Gastrocnemius medialis (tissue), 4 donors: Measurements from ENCODE around the gene TUBG2. TPM values are rescaled to one million over a fixed set of nuclear protein-coding genes. Genes with fewer than 3 reads are reported as not detected.
"Not testable (repeated sequence)": the region's sequence is repeated elsewhere in the genome, so short reads cannot be mapped to it uniquely, and the experiment has no call there.

Experiments used
- ATAC-seq, 2 donors: fragments of 150-250 bp; one replicate each; pipeline ENCODE4 v1.9.1; 2016
- DNase-seq, 2 donors: peaks; one replicate each; pipeline ENCODE4 v3.0.0-alpha.2; 2019
- H3K27ac ChIP-seq, 4 donors: fragments of 200-600 bp; sonication (generic); 1 replicate in 1 of 4; 2 replicates in 3 of 4; pipeline ENCODE4 v1.5.1; 2016 to 2018; ENCODE audit warnings: mild to moderate bottlenecking in 2 of 4, moderate library complexity in 1 of 4
- H3K27me3 ChIP-seq, 3 donors: fragments of 200-600 bp; sonication (generic) in 2 of 3; 1 replicate in 1 of 3; 2 replicates in 2 of 3; pipeline versions ENCODE4 v1.5.1 to v1.6.0; 2016 to 2019; ENCODE audit warnings: mild to moderate bottlenecking in 1 of 3, moderate library complexity in 1 of 3
- H3K36me3 ChIP-seq, 2 donors: fragments of 200-600 bp; sonication (generic) in 1 of 2; one replicate each; pipeline ENCODE4 v1.5.1; 2017 to 2018
- H3K4me1 ChIP-seq, 2 donors: fragments of 200-600 bp; sonication (generic) in 1 of 2; one replicate each; pipeline ENCODE4 v1.5.1; 2016 to 2017; ENCODE audit warnings: mild to moderate bottlenecking in 2 of 2
- H3K4me3 ChIP-seq, 4 donors: fragments of 200-600 bp; sonication (generic) in 3 of 4; 1 replicate in 1 of 4; 2 replicates in 3 of 4; pipeline ENCODE4 v1.5.1; 2016 to 2019; ENCODE audit warnings: mild to moderate bottlenecking in 2 of 4
- H3K9me3 ChIP-seq, 3 donors: fragments of 200-600 bp; sonication (generic) in 2 of 3; 1 replicate in 1 of 3; 2 replicates in 2 of 3; pipeline ENCODE4 v1.5.1; 2016 to 2019
- POLR2A ChIP-seq, 2 donors: fragments of 450-650 bp; IDR thresholded peaks; one replicate each; pipeline ENCODE4 v1.6.1; 2017; ENCODE audit warnings: antibody characterized with exemption in 2 of 2, mild to moderate bottlenecking in 2 of 2, moderate library complexity in 2 of 2
- in situ Hi-C, 4 donors: fragments of 200-750 bp; cut with MboI; loops; one replicate each; pipeline versions ENCODE4 v1.15.0 to v1.8.0; 2017; ENCODE audit warnings: low sequenced_read_pairs in 4 of 4
- intact Hi-C: fragments of 100-400 bp; cut with DNase I; formaldehyde crosslinking; loops from one replicate; pipeline ENCODE4 v1.15.1; 2023; ENCODE audit warnings: low total_unique reads
- total RNA-seq, 4 donors: library from RNA; depleted of rRNA; stranded (reverse); fragments of >200 nt; gene quantifications; one replicate each; pipeline versions ENCODE4 v1.1.0 to v1.2.3, GENCODE V29; 2016
- TF ChIP-seq, protein P1 (sequence below), 5 experiments: fragments of 450-650 bp in 3 of 5; fragments of 200-600 bp in 2 of 5; sonication (generic) in 2 of 5; IDR thresholded peaks in 4 of 5; conservative IDR thresholded peaks in 1 of 5; 1 replicate in 4 of 5; 2 replicates in 1 of 5; pipeline ENCODE4 v1.5.1; 2016 to 2019; ENCODE audit warnings: antibody characterized with exemption in 5 of 5, mild to moderate bottlenecking in 3 of 5, moderate library complexity in 3 of 5

The TUBG2 gene
- total RNA-seq, 4 donors from 2014 or later, result 3.9 to 5.2 (median 4.2) TPM

DNA sequence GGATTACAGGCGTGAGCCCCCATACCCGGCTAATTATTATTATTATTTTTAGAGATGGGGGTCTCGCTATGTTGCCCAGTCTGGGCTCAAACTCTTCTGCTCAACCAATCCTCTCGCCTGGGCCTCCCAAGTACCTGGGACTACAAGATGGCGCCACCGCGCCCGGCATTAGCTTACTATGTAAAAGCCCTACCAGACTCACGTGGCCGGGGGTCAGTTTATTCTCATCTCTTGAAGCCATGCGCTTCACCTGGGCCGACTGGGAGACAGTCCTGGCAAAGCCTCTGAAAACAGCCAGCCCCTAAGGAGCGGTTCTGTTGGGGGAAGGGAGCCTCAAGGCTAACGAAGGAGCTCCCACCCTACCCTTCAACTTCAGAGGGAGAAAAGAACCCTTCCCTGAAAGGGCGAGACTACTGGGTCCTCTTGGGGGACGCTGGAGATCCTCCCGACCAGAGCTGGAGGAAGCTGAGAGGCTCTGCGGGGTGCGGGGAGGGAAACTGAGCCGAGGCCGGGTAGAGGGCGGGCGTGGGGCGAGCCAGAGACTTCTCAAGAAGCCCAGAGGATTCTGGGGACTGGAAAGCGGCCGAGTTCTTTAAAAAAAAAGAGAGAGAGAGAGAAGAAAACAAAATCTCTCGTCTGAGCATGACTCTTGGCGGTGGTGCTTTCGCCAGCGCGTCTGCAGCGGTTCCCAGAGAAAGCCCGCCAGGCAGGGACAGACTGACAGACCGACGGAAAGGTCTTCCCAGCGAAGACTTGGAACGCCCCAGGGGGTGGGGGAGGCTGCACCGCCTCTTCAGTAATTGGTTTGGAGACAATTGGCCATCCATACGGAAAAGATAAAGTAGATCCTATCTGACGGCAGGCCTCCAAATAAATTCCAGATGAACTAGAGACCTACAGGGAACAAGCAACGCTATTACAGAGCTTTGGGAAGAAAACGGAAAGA is 5.6 kb upstream of the TUBG2 start:
- TF ChIP-seq, protein P1, sequence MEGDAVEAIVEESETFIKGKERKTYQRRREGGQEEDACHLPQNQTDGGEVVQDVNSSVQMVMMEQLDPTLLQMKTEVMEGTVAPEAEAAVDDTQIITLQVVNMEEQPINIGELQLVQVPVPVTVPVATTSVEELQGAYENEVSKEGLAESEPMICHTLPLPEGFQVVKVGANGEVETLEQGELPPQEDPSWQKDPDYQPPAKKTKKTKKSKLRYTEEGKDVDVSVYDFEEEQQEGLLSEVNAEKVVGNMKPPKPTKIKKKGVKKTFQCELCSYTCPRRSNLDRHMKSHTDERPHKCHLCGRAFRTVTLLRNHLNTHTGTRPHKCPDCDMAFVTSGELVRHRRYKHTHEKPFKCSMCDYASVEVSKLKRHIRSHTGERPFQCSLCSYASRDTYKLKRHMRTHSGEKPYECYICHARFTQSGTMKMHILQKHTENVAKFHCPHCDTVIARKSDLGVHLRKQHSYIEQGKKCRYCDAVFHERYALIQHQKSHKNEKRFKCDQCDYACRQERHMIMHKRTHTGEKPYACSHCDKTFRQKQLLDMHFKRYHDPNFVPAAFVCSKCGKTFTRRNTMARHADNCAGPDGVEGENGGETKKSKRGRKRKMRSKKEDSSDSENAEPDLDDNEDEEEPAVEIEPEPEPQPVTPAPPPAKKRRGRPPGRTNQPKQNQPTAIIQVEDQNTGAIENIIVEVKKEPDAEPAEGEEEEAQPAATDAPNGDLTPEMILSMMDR (IDR thresholded peaks at IDR 0.05 in 4 of 5, conservative IDR thresholded peaks at IDR 0.05 in 1 of 5), result no peak
- peak in 1 of 2 donors; percentile 8 for TF ChIP-seq POLR2A (IDR thresholded peaks at IDR 0.05)
- peak overlapping the region; percentile 36 to 50 (median 48) for H3K4me3 ChIP-seq
- H3K27me3 ChIP-seq, result no peaks in the 10 kb centered on the region
- in situ Hi-C loops (no loop called here), intact Hi-C loops (no loop called here)
- H3K27ac ChIP-seq, result peak overlapping the region; percentile 22 to 78 (median 64)
- ATAC-seq (peak; percentile 83 to 85), DNase-seq (peak in 1 of 2 donors; percentile 61)
- H3K4me1 ChIP-seq, result peaks cover 5 to 8% of the 10 kb centered on the region in 2 donors
- H3K9me3 ChIP-seq, result no peaks in the 10 kb centered on the region
- H3K36me3 ChIP-seq, result no peaks in the 10 kb centered on the region

DNA sequence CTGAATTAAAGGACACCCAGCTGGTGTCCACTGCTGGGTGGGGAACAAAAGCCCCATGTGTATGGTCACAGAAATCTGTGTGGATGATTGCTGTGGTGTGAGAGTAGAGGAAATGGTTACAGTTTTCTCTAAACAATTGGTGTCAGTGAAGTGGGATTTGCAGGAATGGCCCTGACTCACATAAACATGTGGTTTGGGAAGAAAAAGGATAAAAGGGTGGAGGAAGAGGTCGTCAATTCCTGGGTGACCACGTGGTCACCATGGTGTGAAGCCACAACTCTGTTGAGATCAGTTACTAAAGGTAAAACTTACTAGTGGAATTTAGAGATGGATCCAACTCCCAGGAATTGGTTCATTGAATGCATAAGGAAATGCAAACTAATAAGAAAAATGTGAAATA is 3.6 kb upstream of the TUBG2 start:
- ATAC-seq (no peak), DNase-seq (no peak)
- in situ Hi-C loops, result no loop called here
- intact Hi-C loops, result no loop called here
- no peaks in the 10 kb centered on the region for H3K27me3 ChIP-seq
- H3K27ac ChIP-seq, result no peak overlapping the region
- peaks cover 13% of the 10 kb centered on the region in 2 donors for H3K4me1 ChIP-seq
- no peaks in the 10 kb centered on the region for H3K9me3 ChIP-seq
- no peak overlapping the region for H3K4me3 ChIP-seq
- TF ChIP-seq, protein P1 (IDR thresholded peaks at IDR 0.05 in 4 of 5, conservative IDR thresholded peaks at IDR 0.05 in 1 of 5), result no peak
- TF ChIP-seq POLR2A (IDR thresholded peaks at IDR 0.05), result no peak
- no peaks in the 10 kb centered on the region for H3K36me3 ChIP-seq

DNA sequence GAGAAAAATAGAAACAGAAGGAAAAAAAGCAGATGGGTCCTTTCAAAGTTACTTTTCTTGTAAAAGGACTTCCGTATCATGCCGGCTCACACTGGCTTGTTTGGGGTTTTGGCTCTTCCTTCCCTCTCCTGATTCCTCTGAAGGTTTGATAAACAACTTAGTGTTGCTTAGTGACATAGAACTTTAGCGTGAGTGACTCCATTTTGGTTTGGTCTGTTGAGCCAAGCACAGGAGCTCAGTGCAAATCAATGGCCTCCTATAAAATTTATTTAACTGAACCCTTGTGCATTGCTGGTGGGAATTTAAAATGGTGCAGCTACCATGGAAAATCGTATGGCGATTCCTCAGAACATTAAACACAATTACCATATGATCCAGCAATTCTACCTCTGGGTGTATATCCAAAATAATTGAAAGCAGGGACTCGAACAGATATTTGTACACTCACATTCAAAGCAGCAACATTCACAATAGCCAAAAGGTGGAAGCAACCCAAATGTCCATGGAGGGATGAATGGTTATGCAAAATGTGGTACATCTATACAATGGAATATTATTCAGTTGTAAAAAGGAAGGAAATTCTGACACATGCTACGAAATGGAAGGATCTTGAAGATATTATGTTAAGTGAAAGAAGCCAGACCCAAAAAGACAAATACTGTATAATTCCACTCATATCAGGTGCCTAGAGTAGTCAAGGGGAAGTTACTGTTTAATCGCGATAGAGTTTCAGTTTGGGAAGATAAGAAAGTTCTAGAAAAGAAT is 1.1 kb upstream of the TUBG2 start:
- Histone ChIP-seq H3K36me3 (no peaks in the 10 kb centered on the region), H3K27me3 (no peaks in the 10 kb centered on the region), H3K4me1 (peaks cover 13 to 17% of the 10 kb centered on the region in 2 donors), H3K4me3 (no peak overlapping the region), H3K27ac (no peak overlapping the region), H3K9me3 (no peaks in the 10 kb centered on the region)
- no peak for DNase-seq
- TF ChIP-seq, protein P1 (IDR thresholded peaks at IDR 0.05 in 4 of 5, conservative IDR thresholded peaks at IDR 0.05 in 1 of 5), result no peak
- TF ChIP-seq POLR2A (IDR thresholded peaks at IDR 0.05), result no peak
- ATAC-seq, result no peak
- intact Hi-C loops (no loop called here), in situ Hi-C loops (no loop called here)

DNA sequence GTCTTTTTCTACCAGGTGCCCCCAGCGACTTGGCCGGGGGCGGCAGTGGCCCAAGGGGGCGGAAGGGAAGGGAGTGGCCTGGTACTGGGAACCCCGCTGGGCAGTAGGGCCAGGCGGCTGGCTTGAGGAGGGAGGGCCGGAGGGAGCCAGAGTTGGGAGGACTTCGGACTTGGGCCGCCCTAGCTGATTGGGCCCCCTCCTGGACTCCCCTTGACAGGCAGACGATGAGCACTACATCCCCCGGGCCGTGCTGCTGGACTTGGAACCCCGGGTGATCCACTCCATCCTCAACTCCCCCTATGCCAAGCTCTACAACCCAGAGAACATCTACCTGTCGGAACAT is 819 bp downstream of the TUBG2 start:
- H3K27ac ChIP-seq, result peak overlapping the region in 2 of 4 donors; percentile 62 to 72
- not testable (repeated sequence) for H3K9me3 ChIP-seq, ATAC-seq, DNase-seq, H3K36me3 ChIP-seq, H3K27me3 ChIP-seq
- peak overlapping the region; percentile 58 to 76 (median 72) for H3K4me3 ChIP-seq
- in situ Hi-C loops (loop anchor here in 1 of 4 donors (10.0 kb wide), 1 partner anchor 45 kb away; no protein-coding TSS in a partner anchor), intact Hi-C loops (loop anchor here (2.0 kb wide), 1 partner anchor 19 kb away; no protein-coding TSS in a partner anchor)
- peaks cover 6 to 12% of the 10 kb centered on the region in 2 donors for H3K4me1 ChIP-seq
